Left ventricle myocardium inferior (tissue), 1 donor: ENCODE measurements around the gene C5orf15. TPM values are rescaled to one million over a fixed set of nuclear protein-coding genes. Genes with fewer than 3 reads are reported as not detected.
"Not testable (repeated sequence)": the region's sequence is repeated elsewhere in the genome, so short reads cannot be mapped to it uniquely, and the experiment has no call there.

Source experiments
- DNase-seq: peaks from one replicate; pipeline ENCODE4 v3.0.0-alpha.2; 2020
- H3K27ac ChIP-seq: fragments of 200-600 bp; replicated peaks from 2 replicates; pipeline ENCODE4 v1.8.0; 2021
- H3K27me3 ChIP-seq: fragments of 200-600 bp; 2 replicates; pipeline ENCODE4 v1.8.0; 2021; ENCODE audit warnings: low read depth
- H3K36me3 ChIP-seq: fragments of 200-600 bp; 2 replicates; pipeline ENCODE4 v1.8.0; 2021
- H3K4me1 ChIP-seq: fragments of 200-600 bp; 2 replicates; pipeline ENCODE4 v1.8.0; 2021
- H3K4me3 ChIP-seq: fragments of 200-600 bp; 2 replicates; pipeline ENCODE4 v1.8.0; 2021; ENCODE audit warnings: mild to moderate bottlenecking, moderate library complexity
- H3K9me3 ChIP-seq: fragments of 200-600 bp; replicated peaks from 2 replicates; pipeline ENCODE4 v1.8.0; 2021
- CTCF ChIP-seq: fragments of 200-600 bp; IDR thresholded peaks from 2 replicates; pipeline ENCODE4 v1.8.0; 2021; ENCODE audit warnings: antibody characterized with exemption, mild to moderate bottlenecking, borderline replicate concordance
- intact Hi-C: fragments of 100-400 bp; cut with micrococcal nuclease; formaldehyde crosslinking; loops from one replicate; pipeline ENCODE4 v1.11.0; 2022
- total RNA-seq: library from RNA; stranded (reverse); fragmentation: NEBNext Ultra II Directional; extraction: Animal tissue kit (Norgen Biotek cat#: 25700); gene quantifications from one replicate; pipeline ENCODE4 v1.2.1, GENCODE V29; 2021
- donor health status: DM: no; HTN: yes; CAD: no; lungs with severe emphysema.

C5orf15 gene
- total RNA-seq, 1 donor from 2014 or later, result 34.4 TPM

- no peak for DNase-seq
- Histone ChIP-seq H3K27ac (peak overlapping the region; percentile 47), H3K4me3 (no peak overlapping the region), H3K4me1 (peaks cover 53% of the 10 kb centered on the region), H3K9me3 (no peaks in the 10 kb centered on the region), H3K36me3 (peaks cover 55% of the 10 kb centered on the region), H3K27me3 (no peaks in the 10 kb centered on the region)
- TF ChIP-seq CTCF, result no peak
- intact Hi-C loops, result no loop called here
Measured at GRCh38 chr5:133957591-133957990, 10.8 kb downstream of the C5orf15 start.

- Histone ChIP-seq H3K27me3 (no peaks in the 10 kb centered on the region), H3K4me1 (peaks cover 53% of the 10 kb centered on the region), H3K9me3 (no peaks in the 10 kb centered on the region), H3K4me3 (peak overlapping the region; percentile 2), H3K27ac (peak overlapping the region; percentile 47), H3K36me3 (peaks cover 55% of the 10 kb centered on the region)
- no peak for DNase-seq
- no peak for TF ChIP-seq CTCF
- intact Hi-C loops, result no loop called here
Measured at GRCh38 chr5:133957080-133957479, 11.3 kb downstream of the C5orf15 start.

- H3K9me3 ChIP-seq, H3K27me3 ChIP-seq, intact Hi-C loops, H3K4me3 ChIP-seq, DNase-seq, H3K27ac ChIP-seq: not testable (repeated sequence)
- peaks cover 55% of the 10 kb centered on the region for H3K36me3 ChIP-seq
- peaks cover 57% of the 10 kb centered on the region for H3K4me1 ChIP-seq
Measured at GRCh38 chr5:133956196-133956595, 12.2 kb downstream of the C5orf15 start.

DNA sequence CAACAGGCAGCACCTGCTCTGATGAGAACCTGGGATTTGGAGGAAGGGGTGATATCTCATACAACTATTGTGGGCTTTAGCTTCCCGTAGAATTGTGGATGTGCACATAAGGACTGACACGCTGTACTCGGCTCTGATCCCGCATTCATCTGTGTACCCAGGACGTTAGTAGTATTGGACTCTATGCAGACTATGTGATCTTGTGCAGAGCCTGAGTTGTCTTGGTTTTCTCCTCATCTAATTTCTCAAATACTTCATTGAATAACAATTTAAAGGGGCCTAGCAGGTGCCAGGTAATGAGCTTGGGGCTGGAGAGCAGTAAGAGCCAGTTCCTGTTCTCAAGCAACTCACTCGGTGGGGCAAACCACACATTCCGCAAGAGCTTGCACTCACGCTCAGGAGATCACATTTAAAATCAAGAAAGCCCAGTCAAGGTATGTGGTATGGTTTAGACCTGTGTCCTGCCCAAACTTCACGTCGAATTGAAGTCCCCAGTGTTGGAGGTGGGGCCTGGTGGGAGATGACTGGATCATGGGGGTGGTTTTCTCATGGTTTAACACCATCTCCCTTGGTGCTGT lies 14.8 kb downstream of the C5orf15 start:
- peaks cover 44% of the 10 kb centered on the region for H3K36me3 ChIP-seq
- peaks cover 71% of the 10 kb centered on the region for H3K4me1 ChIP-seq
- intact Hi-C loops, result no loop called here
- peak overlapping the region; percentile 37 for H3K4me3 ChIP-seq
- H3K27me3 ChIP-seq, result no peaks in the 10 kb centered on the region
- H3K27ac ChIP-seq, result peak overlapping the region; percentile 84
- no peak for DNase-seq
- H3K9me3 ChIP-seq, result no peaks in the 10 kb centered on the region
- TF ChIP-seq CTCF, result no peak

DNA sequence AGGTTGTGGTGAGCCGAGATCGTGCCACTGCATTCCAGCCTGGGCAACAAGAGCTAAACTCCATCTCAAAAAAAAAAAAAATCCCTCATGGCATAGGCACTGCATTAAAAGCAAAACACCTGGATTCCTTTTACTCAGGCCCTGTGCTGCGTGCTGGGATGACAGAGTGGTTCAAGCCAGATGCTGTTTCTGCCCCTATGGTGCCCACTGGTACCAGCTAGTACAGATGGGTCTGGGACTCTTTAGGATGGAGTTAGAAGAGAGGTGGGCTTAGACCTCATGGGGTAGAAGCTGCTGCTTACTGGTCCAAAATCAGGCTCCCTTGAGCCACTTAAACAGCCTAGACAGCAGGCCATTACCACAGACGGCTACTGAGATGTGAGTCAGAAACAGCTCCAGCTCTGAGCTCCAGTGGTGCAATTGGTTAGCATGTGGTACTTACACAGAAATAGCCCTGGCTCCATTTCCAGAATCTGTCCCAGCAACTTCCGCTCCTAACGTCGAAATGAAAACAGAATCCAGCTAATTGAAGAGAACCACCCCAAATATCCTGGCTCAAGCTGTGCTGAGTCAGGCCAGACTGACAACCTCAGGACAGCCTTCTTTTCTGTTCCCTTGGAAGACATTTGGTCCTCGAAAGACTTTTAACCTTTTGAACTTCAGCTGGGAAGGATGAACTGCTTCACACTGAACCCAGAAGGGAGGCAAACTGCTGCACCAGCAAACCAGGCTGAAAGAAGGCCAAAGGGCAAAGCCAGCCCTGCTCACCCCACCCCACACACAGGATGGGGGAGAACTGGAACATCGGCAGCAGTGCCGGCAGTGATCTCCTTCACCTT lies 15.5 kb downstream of the C5orf15 start:
- TF ChIP-seq CTCF, result no peak
- Histone ChIP-seq H3K27me3 (no peaks in the 10 kb centered on the region), H3K9me3 (no peaks in the 10 kb centered on the region), H3K27ac (peak overlapping the region; percentile 84), H3K4me3 (peak overlapping the region; percentile 37), H3K36me3 (peaks cover 37% of the 10 kb centered on the region), H3K4me1 (peaks cover 68% of the 10 kb centered on the region)
- intact Hi-C loops, result no loop called here
- peak; percentile 27 for DNase-seq
